Hematopoietic multipotent progenitor cell treated with erythropoietin and hydrocortisone succinate and interleukin-3 and kit ligand, for 15 days (in vitro differentiated cells): ENCODE results near the gene NR4A1.
A peak's percentile ranks its signal among the peaks of the same experiment; 100 is the strongest.

Source experiments
- DNase-seq: peaks from one replicate; pipeline ENCODE4 v3.0.0-alpha.2; 2015; ENCODE audit warnings: low spot score

The NR4A1 gene

GRCh38 chr12:52018433-52019112, 32.7 kb upstream of the NR4A1 start:
- DNase-seq: no peak

- DNase-seq: no peak
These were observed 32.0 kb upstream of the NR4A1 start for GRCh38 chr12:52019113-52019770.

GRCh38 chr12:52020539-52021336, 30.5 kb upstream of the NR4A1 start:
- DNase-seq: no peak

- DNase-seq: no peak
These were observed 28.4 kb upstream of the NR4A1 start for GRCh38 chr12:52022841-52023181.

- DNase-seq: peak; percentile 85
These were observed 27.9 kb upstream of the NR4A1 start for GRCh38 chr12:52023182-52023975.

- no peak for DNase-seq
These were observed 27.1 kb upstream of the NR4A1 start for GRCh38 chr12:52023976-52024688.

GRCh38 chr12:52024845-52025230, 26.4 kb upstream of the NR4A1 start:
- peak; percentile 40 for DNase-seq

- no peak for DNase-seq
These were observed 25.0 kb upstream of the NR4A1 start for GRCh38 chr12:52026263-52026662.

GRCh38 chr12:52027085-52027843, 24.0 kb upstream of the NR4A1 start:
- no peak for DNase-seq

GRCh38 chr12:52029685-52030084, 21.6 kb upstream of the NR4A1 start:
- no peak for DNase-seq

- DNase-seq: no peak
These were observed 18.8 kb upstream of the NR4A1 start for GRCh38 chr12:52032446-52032803.

- peak; percentile 75 for DNase-seq
These were observed 18.3 kb upstream of the NR4A1 start for GRCh38 chr12:52032804-52033445.

GRCh38 chr12:52033446-52034140, 17.6 kb upstream of the NR4A1 start:
- DNase-seq: no peak

- no peak for DNase-seq
These were observed 16.1 kb upstream of the NR4A1 start for GRCh38 chr12:52035190-52035589.

GRCh38 chr12:52035926-52036325, 15.3 kb upstream of the NR4A1 start:
- DNase-seq: no peak

GRCh38 chr12:52036587-52037171, 14.6 kb upstream of the NR4A1 start:
- DNase-seq: no peak

- DNase-seq: no peak
These were observed 13.9 kb upstream of the NR4A1 start for GRCh38 chr12:52037248-52037861.

- DNase-seq: no peak
These were observed 12.8 kb upstream of the NR4A1 start for GRCh38 chr12:52038447-52038846.

- no peak for DNase-seq
These were observed 10.2 kb upstream of the NR4A1 start for GRCh38 chr12:52041035-52041434.
